NCI-H1694 treated with DMSO at 0.1 percent for 48 hours (cell line): ENCODE data around the gene IL2RA.
"Not testable (repeated sequence)": the region's sequence is repeated elsewhere in the genome, so short reads cannot be mapped to it uniquely, and the experiment has no call there.

ENCODE experiments used
- DNase-seq: peaks from one replicate; lab custom pipeline; 2025; lab: John Stamatoyannopoulos, UW

Gene IL2RA

GRCh38 chr10:6082496-6083395, 20.6 kb upstream of the IL2RA start:
- DNase-seq, result no peak

GRCh38 chr10:6080417-6080973, 18.3 kb upstream of the IL2RA start:
- no peak for DNase-seq

- DNase-seq, result no peak
Measured at GRCh38 chr10:6079044-6079443, 16.9 kb upstream of the IL2RA start.

GRCh38 chr10:6077071-6077675, 15.0 kb upstream of the IL2RA start:
- no peak for DNase-seq

GRCh38 chr10:6074489-6075301, 12.5 kb upstream of the IL2RA start:
- DNase-seq, result no peak

- DNase-seq, result no peak
Measured at GRCh38 chr10:6072215-6072934, 10.2 kb upstream of the IL2RA start.

GRCh38 chr10:6071181-6072175, 9.3 kb upstream of the IL2RA start:
- DNase-seq, result no peak

GRCh38 chr10:6070660-6071059, 8.5 kb upstream of the IL2RA start:
- no peak for DNase-seq

- DNase-seq, result no peak
Measured at GRCh38 chr10:6069081-6069931, 7.1 kb upstream of the IL2RA start.

GRCh38 chr10:6068422-6068821, 6.3 kb upstream of the IL2RA start:
- no peak for DNase-seq

GRCh38 chr10:6068006-6068405, 5.8 kb upstream of the IL2RA start:
- no peak for DNase-seq

GRCh38 chr10:6067457-6067856, 5.3 kb upstream of the IL2RA start:
- DNase-seq, result no peak

GRCh38 chr10:6065835-6066234, 3.7 kb upstream of the IL2RA start:
- no peak for DNase-seq

GRCh38 chr10:6065406-6065805, 3.2 kb upstream of the IL2RA start:
- DNase-seq, result no peak

- not testable (repeated sequence) for DNase-seq
Measured at GRCh38 chr10:6064726-6065125, 2.6 kb upstream of the IL2RA start.

GRCh38 chr10:6064119-6064518, 2.0 kb upstream of the IL2RA start:
- DNase-seq, result no peak

- DNase-seq, result no peak
Measured at GRCh38 chr10:6061056-6061455, 1.1 kb downstream of the IL2RA start.

GRCh38 chr10:6059506-6059905, 2.7 kb downstream of the IL2RA start:
- no peak for DNase-seq

GRCh38 chr10:6058682-6059475, 3.3 kb downstream of the IL2RA start:
- no peak for DNase-seq
